Measurements from ENCODE around the gene MMD. TPM values are rescaled to one million over a fixed set of nuclear protein-coding genes. Genes with fewer than 3 reads are reported as not detected.
A peak's percentile ranks its signal among the peaks of the same experiment; 100 is the strongest.

Gene MMD
- total and polyA plus RNA-seq, 3 experiments from 2014 or later: 7.9 to 19.1 (median 16.0) TPM

DNA sequence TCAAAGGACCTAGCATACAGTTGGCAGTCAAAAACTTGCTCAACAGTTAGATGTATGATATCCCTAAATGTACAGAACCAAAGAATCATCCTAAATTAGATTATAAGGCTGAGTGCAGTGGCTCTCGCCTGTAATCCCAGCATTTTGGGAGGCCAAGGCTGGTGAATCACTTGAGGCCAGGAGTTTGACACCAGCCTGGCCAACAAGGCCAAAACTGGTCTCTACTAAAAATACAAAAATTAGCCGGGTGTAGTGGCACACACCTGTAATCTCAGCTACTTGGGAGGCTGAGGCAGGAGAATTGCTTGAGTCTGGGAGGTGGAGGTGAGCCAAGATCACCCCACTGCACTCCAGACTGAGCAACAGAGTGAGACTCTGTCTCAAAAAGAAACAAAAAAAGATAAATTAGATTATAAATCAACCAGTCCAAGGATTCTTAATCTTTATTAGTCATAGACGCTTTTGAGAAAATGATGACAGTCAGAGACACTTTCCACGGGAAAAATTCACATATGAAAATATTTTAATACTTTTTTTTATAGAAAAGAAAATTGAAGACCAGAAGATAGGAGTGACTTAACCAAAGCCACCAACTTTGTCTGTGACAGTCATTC, 77.6 kb downstream of the MMD start:
- peak overlapping the region in 6 of 8 donors; percentile 9 to 81 (median 62) for H3K27ac Mint-ChIP-seq
- no peaks in the 10 kb centered on the region for H3K9me3 ChIP-seq (ENCODE audit: low read length)
- no peaks in the 10 kb centered on the region for H3K36me3 ChIP-seq (ENCODE audit: insufficient read depth, low read length)
- POLR2A ChIA-PET: no interaction called here
- H3K9me3 Mint-ChIP-seq: peaks cover 0 to 7% (median 0%) of the 10 kb centered on the region in 5 donors
- H3K4me1 Mint-ChIP-seq: peaks cover 19 to 60% (median 54%) of the 10 kb centered on the region in 3 donors
- H3K4me3 ChIP-seq (ENCODE audit: low read length): no peak overlapping the region
- peaks cover 1 to 16% of the 10 kb centered on the region in 2 donors for H3K27me3 Mint-ChIP-seq
- DNase-seq: no peak
- H3K27me3 ChIP-seq (ENCODE audit: insufficient read depth, low read length, poor library complexity, severe bottlenecking): no peaks in the 10 kb centered on the region
- peaks cover 13% of the 10 kb centered on the region for H3K4me1 ChIP-seq (ENCODE audit: insufficient read depth, low read length)
- H3K36me3 Mint-ChIP-seq: peaks cover 0 to 5% (median 2%) of the 10 kb centered on the region in 3 donors
- H3K27ac ChIP-seq (ENCODE audit: low read depth, low read length): peak overlapping the region; percentile 62
- peak overlapping the region in 1 of 7 donors; percentile 14 for H3K4me3 Mint-ChIP-seq
- CTCF ChIA-PET: no interaction called here

DNA sequence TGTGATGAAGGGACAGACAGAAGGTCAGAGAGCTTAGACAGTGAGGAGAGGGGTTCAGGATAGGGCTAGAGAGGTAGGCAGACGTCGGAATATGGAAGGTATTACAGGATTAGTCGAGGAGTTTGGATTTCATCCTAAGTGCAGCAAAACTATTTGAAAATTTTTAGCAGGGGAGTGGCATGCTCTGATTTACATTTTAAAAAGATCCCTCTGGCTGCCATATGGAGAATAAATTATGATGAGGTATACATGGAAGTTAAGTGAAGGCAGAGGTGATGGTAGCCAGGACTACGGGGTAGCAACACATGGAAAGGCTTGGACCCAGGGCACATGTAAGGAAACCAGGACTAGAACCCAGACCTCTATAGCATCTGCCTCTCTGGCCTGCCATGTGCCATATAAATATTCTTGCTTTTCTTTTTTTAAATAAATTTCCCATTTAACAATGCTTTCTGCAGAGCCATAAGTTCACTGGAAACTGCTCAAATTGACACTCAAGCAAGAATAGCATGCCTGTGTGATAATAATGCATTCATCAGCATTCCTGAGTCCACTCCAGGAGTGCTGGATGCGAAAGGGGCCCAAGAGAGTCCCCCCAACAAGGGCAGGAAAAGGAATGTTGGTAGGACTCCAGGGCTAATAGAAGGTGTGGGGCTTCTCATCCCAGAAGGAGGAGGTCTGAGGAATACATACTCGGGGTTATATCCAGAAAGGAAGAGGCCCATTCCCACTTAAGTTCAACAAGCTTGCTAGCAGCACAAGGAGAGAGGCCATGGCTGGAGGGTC, 78.6 kb downstream of the MMD start:
- peaks cover 15 to 53% (median 43%) of the 10 kb centered on the region in 3 donors for H3K4me1 Mint-ChIP-seq
- H3K4me3 Mint-ChIP-seq: peak overlapping the region in 2 of 7 donors; percentile 0 to 12
- Histone ChIP-seq H3K36me3 (ENCODE audit: insufficient read depth, low read length) (no peaks in the 10 kb centered on the region), H3K27me3 (ENCODE audit: insufficient read depth, low read length, poor library complexity, severe bottlenecking) (no peaks in the 10 kb centered on the region), H3K4me3 (ENCODE audit: low read length) (no peak overlapping the region), H3K9me3 (ENCODE audit: low read length) (no peaks in the 10 kb centered on the region), H3K27ac (ENCODE audit: low read depth, low read length) (no peak overlapping the region), H3K4me1 (ENCODE audit: insufficient read depth, low read length) (peaks cover 13% of the 10 kb centered on the region)
- peaks cover 0 to 8% (median 0%) of the 10 kb centered on the region in 5 donors for H3K9me3 Mint-ChIP-seq
- POLR2A ChIA-PET: no interaction called here
- CTCF ChIA-PET: no interaction called here
- H3K27ac Mint-ChIP-seq: peak overlapping the region in 5 of 8 donors; percentile 1 to 73 (median 21)
- no peak for DNase-seq
- peaks cover 1 to 26% of the 10 kb centered on the region in 2 donors for H3K27me3 Mint-ChIP-seq
- H3K36me3 Mint-ChIP-seq: peaks cover 0 to 15% (median 2%) of the 10 kb centered on the region in 3 donors

Other genes with a start within 250 kb of the MMD start
- under 1 TPM; 0.81 to 0.93 TPM for gene HLF, start 156.9 kb downstream of the MMD start, total RNA-seq
- 0.59 TPM for gene HLF, start 156.9 kb downstream of the MMD start, polyA plus RNA-seq
- not detected for gene SMIM36, start 89.6 kb upstream of the MMD start, total RNA-seq
- not detected for gene SMIM36, start 89.6 kb upstream of the MMD start, polyA plus RNA-seq